GM21526 (cell line): ENCODE measurements around the gene ANKRD18A.
"Not testable (repeated sequence)": the region's sequence is repeated elsewhere in the genome, so short reads cannot be mapped to it uniquely, and the experiment has no call there.

Source experiments
- ATAC-seq: cut with Tn5 transposase; IDR thresholded peaks from one replicate; pipeline ENCODE4 v1.9.1; 2021; ENCODE audit warnings: moderate library complexity; ENCODE audit not compliant: unreplicated experiment, low FRiP score

Gene ANKRD18A

GRCh38 chr9:38546497-38547163 is 73.8 kb downstream of the ANKRD18A start:
- ATAC-seq: not testable (repeated sequence)

- not testable (repeated sequence) for ATAC-seq
These were observed 79.9 kb downstream of the ANKRD18A start for GRCh38 chr9:38540535-38540934.

- ATAC-seq: no peak
These were observed 91.1 kb downstream of the ANKRD18A start for GRCh38 chr9:38529317-38529716.

- ATAC-seq: no peak
These were observed 92.9 kb downstream of the ANKRD18A start for GRCh38 chr9:38527503-38527902.

- ATAC-seq: no peak
These were observed 93.8 kb downstream of the ANKRD18A start for GRCh38 chr9:38526591-38526990.

- ATAC-seq: no peak
These were observed 97.3 kb downstream of the ANKRD18A start for GRCh38 chr9:38523121-38523520.

- no peak for ATAC-seq
These were observed 98.6 kb downstream of the ANKRD18A start for GRCh38 chr9:38521762-38522161.
